ENCODE results near the gene ADAMTS17.

ADAMTS17 gene

DNA sequence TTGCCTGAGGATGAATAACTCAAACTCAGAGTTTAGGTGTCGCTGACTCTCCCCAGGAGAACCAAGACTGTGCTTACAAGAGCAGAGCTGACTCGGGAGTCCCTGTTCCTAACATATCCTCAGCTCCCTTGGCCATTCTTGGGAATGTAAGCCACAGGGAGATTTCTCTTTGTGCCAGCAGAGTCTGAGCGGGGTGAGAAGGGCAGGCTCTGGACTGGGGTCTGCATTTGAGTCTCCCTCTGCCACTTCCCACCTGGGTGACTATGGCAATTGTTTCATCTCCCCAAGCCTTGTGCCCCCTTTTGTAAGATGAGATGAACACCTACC is 126.0 kb downstream of the ADAMTS17 start:
- Histone ChIP-seq H3K9ac (ENCODE audit: low read length) (no peak overlapping the region), H3K27ac (ENCODE audit: low read depth, low read length) (no peak overlapping the region), H3K27me3 (ENCODE audit: control insufficient read depth, insufficient read depth, low read length) (no peaks in the 10 kb centered on the region), H3K9me3 (ENCODE audit: control insufficient read depth, insufficient read depth, low read depth, low read length) (no peaks in the 10 kb centered on the region), H3K4me3 (ENCODE audit: low read depth, low read length) (no peak overlapping the region), H3K36me3 (ENCODE audit: control insufficient read depth, insufficient read depth, low read length) (no peaks in the 10 kb centered on the region), H3K4me1 (ENCODE audit: control insufficient read depth, insufficient read depth, low read length) (peaks cover 8% of the 10 kb centered on the region)

DNA sequence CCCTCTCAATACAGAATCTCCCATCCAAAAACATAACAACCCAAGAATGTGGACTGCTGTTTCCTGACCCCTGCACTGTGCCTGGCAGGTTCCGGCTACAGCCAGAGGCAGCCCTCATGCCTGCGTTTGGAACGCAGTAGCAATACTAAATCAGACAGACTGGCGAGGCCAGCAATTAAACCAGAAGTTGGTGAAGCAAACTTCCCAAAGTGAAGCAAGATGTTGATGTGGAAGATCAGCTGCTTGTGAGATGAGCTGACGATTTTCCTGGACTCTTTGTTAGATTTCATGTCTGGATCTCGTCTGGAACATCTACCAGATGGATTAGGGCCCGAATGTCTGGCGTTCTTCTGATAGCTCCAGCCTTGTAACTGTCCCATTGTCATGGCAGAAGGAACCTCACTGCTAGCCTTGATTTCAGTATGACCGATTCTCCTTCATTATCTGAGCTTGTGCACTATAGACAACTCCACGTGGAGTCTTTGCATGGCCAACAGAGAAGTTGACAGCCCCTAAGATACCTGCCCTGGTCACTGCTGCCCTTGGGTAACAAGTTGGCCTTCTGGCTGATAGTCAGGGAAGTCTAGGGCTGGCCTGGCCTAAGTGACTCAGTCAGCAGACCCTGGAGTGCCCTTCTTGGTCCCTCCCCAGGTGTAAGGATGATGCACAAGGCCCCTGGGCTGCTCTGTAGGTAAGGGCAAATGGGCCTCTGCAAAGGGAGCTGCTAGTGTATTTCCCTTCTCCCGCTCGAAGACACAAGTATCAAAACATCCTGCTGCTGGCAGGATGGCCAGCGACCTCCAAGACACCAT is 126.5 kb downstream of the ADAMTS17 start:
- Histone ChIP-seq H3K4me3 (ENCODE audit: low read depth, low read length) (no peak overlapping the region), H3K27me3 (ENCODE audit: control insufficient read depth, insufficient read depth, low read length) (no peaks in the 10 kb centered on the region), H3K36me3 (ENCODE audit: control insufficient read depth, insufficient read depth, low read length) (no peaks in the 10 kb centered on the region), H3K27ac (ENCODE audit: low read depth, low read length) (no peak overlapping the region), H3K4me1 (ENCODE audit: control insufficient read depth, insufficient read depth, low read length) (peaks cover 8% of the 10 kb centered on the region), H3K9me3 (ENCODE audit: control insufficient read depth, insufficient read depth, low read depth, low read length) (no peaks in the 10 kb centered on the region), H3K9ac (ENCODE audit: low read length) (no peak overlapping the region)

DNA sequence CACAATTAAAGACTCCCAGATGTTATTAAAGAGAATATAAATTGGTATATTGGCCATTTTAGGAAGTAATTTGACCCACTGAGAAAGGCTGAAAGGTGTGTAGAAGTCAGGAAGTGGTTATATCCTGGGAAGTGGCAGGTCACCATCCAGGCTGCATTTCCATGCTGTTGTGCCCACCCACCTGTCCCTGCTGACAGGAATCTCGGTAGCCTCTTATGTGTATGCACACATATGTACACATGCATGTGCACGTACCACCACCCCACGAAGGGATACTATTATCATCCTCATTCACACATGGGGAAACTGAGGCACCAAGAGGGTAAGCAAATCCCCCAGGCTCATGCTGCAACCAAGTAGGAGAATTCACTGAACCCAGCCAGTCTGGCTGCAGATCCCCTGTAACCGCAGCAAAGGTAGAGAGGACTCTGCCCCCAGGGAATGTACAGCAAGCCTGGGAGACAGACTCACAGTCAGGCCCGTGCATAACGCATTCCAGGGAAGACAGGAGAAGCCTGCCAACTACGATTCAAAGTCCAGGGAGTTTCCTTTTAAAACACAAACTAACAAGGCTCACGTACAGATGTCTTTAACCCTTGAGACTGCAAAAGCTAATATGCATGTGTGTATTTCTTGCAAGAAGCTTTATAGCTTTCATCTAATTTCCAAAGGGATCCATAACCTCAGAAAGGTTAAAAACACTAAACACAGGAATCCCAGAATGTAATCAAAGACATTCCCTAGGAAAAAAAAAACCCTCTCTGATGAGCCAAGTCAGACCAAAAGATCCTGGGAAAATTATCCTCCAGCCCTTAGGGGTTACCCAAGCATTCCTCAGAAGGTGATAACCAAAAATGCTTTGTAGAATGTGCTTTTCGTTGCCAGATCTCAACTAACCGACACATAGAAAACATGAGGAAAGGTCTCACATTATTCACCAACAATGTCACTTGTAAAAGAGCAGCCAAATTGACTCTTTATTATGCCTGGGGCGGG is 129.6 kb downstream of the ADAMTS17 start:
- Histone ChIP-seq H3K27ac (ENCODE audit: low read depth, low read length) (no peak overlapping the region), H3K4me1 (ENCODE audit: control insufficient read depth, insufficient read depth, low read length) (peaks cover 10% of the 10 kb centered on the region), H3K27me3 (ENCODE audit: control insufficient read depth, insufficient read depth, low read length) (no peaks in the 10 kb centered on the region), H3K9me3 (ENCODE audit: control insufficient read depth, insufficient read depth, low read depth, low read length) (no peaks in the 10 kb centered on the region), H3K4me3 (ENCODE audit: low read depth, low read length) (no peak overlapping the region), H3K36me3 (ENCODE audit: control insufficient read depth, insufficient read depth, low read length) (no peaks in the 10 kb centered on the region), H3K9ac (ENCODE audit: low read length) (no peak overlapping the region)

DNA sequence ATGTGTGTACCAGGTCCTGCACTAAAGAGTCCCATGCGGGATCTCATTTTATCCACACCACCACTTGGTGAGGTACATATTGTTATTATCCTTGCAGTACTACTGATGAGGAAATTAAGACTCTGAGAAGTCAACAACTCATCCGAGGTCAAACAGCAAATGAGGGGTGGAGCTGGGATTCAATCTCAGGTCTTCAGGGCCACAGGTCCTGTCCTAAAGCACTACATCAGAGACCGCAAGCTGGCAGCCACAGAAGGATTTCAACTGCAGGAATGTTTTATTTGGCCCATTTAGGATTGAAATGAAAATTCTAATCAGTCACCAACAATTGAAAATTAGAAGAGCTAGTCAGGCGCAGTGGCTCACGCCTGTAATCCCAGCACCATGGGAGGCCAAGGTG is 131.4 kb downstream of the ADAMTS17 start:
- peaks cover 15% of the 10 kb centered on the region for H3K4me1 ChIP-seq (ENCODE audit: control insufficient read depth, insufficient read depth, low read length)
- no peaks in the 10 kb centered on the region for H3K27me3 ChIP-seq (ENCODE audit: control insufficient read depth, insufficient read depth, low read length)
- no peak overlapping the region for H3K27ac ChIP-seq (ENCODE audit: low read depth, low read length)
- no peak overlapping the region for H3K4me3 ChIP-seq (ENCODE audit: low read depth, low read length)
- no peak overlapping the region for H3K9ac ChIP-seq (ENCODE audit: low read length)
- H3K36me3 ChIP-seq (ENCODE audit: control insufficient read depth, insufficient read depth, low read length) = no peaks in the 10 kb centered on the region
- no peaks in the 10 kb centered on the region for H3K9me3 ChIP-seq (ENCODE audit: control insufficient read depth, insufficient read depth, low read depth, low read length)

DNA sequence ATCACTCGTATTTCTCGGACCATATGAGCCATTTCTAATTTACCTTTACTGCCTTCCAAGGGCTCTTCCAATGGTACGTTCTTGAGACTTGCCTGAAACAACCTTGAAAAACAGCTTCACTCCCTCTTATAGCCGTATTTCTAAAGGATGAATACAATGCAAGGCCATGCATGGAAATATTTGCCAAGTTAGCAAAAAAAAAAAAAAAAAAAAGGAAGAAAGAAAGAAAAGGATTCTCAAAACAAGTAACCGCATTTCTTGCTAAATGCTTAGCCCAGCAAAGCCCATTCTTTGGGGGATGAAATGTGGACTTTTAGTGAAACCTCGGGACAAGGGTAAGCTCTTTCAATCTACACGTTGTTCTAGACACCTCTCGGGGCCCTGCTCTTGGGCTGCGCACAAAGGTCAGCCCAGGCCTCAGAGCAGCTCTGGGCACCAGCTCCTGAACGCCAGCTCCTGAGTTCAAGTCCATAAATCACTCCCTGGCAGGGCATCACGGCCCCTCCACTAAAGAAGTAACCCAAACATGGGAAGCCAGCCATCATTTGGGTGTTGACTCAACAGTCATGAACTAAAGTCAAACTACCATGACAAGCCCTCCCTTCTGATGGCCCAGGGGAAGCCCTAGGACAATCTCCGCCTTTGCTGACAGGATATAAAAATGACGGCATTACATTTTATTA is 132.7 kb downstream of the ADAMTS17 start:
- no peaks in the 10 kb centered on the region for H3K27me3 ChIP-seq (ENCODE audit: control insufficient read depth, insufficient read depth, low read length)
- no peak overlapping the region for H3K4me3 ChIP-seq (ENCODE audit: low read depth, low read length)
- no peaks in the 10 kb centered on the region for H3K36me3 ChIP-seq (ENCODE audit: control insufficient read depth, insufficient read depth, low read length)
- H3K9ac ChIP-seq (ENCODE audit: low read length) = no peak overlapping the region
- no peaks in the 10 kb centered on the region for H3K9me3 ChIP-seq (ENCODE audit: control insufficient read depth, insufficient read depth, low read depth, low read length)
- H3K27ac ChIP-seq (ENCODE audit: low read depth, low read length) = no peak overlapping the region
- peaks cover 15% of the 10 kb centered on the region for H3K4me1 ChIP-seq (ENCODE audit: control insufficient read depth, insufficient read depth, low read length)

DNA sequence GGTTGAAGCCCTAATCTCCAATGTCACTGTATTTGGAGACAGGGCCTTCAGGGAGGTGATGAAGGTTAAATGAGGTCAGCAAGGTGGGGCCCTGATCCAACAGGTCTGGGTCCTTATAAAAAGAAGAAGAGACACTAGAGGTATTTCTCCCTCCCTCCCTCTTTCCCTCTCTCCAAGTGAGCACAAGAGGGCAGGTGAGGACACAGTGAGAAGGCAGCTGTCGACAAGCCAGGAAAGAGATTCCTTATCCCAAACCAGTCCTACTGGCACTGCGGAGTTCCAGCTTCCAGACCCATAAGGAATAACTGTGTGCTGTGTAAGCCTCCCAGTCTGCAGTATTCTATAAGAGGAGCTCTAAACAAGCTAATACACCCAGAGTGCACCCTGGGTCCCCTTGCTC is 134.7 kb downstream of the ADAMTS17 start:
- H3K36me3 ChIP-seq (ENCODE audit: control insufficient read depth, insufficient read depth, low read length) = no peaks in the 10 kb centered on the region
- no peak overlapping the region for H3K27ac ChIP-seq (ENCODE audit: low read depth, low read length)
- H3K4me3 ChIP-seq (ENCODE audit: low read depth, low read length) = no peak overlapping the region
- no peaks in the 10 kb centered on the region for H3K27me3 ChIP-seq (ENCODE audit: control insufficient read depth, insufficient read depth, low read length)
- H3K4me1 ChIP-seq (ENCODE audit: control insufficient read depth, insufficient read depth, low read length) = peaks cover 9% of the 10 kb centered on the region
- no peaks in the 10 kb centered on the region for H3K9me3 ChIP-seq (ENCODE audit: control insufficient read depth, insufficient read depth, low read depth, low read length)
- no peak overlapping the region for H3K9ac ChIP-seq (ENCODE audit: low read length)

DNA sequence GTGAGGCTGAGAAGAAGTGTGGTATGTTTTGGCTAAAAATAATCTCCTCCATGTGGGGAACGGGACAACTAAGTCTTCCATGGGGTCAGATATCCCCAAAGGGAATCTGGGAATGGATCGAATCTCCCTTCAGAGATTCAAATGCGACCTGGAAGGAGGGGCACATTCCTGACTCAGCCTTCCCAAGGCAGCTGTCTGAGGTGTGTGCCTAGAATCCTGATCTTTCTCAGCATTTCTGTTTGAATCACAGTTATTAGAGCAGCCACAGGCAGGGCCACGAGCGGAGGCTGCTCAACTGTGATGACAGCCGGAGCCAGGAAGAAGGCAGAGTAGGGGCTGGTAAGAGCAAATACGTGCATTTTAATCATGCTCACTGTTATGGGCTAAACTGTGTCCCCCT is 135.1 kb downstream of the ADAMTS17 start:
- no peak overlapping the region for H3K4me3 ChIP-seq (ENCODE audit: low read depth, low read length)
- no peaks in the 10 kb centered on the region for H3K9me3 ChIP-seq (ENCODE audit: control insufficient read depth, insufficient read depth, low read depth, low read length)
- H3K4me1 ChIP-seq (ENCODE audit: control insufficient read depth, insufficient read depth, low read length) = peaks cover 6% of the 10 kb centered on the region
- no peaks in the 10 kb centered on the region for H3K27me3 ChIP-seq (ENCODE audit: control insufficient read depth, insufficient read depth, low read length)
- H3K9ac ChIP-seq (ENCODE audit: low read length) = no peak overlapping the region
- H3K27ac ChIP-seq (ENCODE audit: low read depth, low read length) = no peak overlapping the region
- H3K36me3 ChIP-seq (ENCODE audit: control insufficient read depth, insufficient read depth, low read length) = no peaks in the 10 kb centered on the region

DNA sequence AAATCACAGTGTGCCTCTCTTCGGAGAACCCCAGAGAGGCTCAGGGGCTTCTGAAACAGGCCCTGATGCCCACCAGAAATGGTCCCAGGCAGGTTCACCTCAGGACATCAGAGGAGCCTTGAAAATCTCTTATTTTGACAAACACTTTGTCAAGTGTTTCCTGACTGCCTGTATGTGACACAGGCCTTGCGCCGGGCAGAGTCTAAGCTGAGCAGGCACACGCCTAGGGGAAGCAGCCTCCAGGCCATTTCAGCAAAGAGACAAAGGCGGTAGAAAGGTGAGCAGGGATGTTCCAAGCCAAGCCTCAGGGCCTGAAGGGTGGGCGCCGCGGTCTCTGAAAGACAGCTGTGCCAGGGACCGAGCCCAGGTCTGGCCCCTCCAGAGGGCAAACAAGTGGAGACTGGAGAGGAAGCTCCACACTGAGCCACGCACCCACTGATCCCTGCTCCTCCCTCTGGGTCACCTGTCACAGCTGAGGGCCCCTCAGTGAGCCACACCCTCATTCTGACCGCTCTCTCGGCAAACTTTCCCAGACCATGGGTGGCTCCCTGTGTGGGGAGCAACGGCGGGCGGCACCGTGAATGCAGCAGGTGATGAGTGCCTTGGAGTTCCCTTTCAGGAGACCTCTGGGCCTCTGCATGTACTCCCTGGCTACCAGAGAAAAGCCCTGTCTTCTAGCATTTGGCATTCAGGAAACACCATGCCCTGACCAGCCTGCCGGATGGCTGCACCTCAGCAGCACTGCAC is 136.1 kb downstream of the ADAMTS17 start:
- no peak overlapping the region for H3K27ac ChIP-seq (ENCODE audit: low read depth, low read length)
- H3K9ac ChIP-seq (ENCODE audit: low read length) = no peak overlapping the region
- peaks cover 6% of the 10 kb centered on the region for H3K4me1 ChIP-seq (ENCODE audit: control insufficient read depth, insufficient read depth, low read length)
- H3K9me3 ChIP-seq (ENCODE audit: control insufficient read depth, insufficient read depth, low read depth, low read length) = no peaks in the 10 kb centered on the region
- no peaks in the 10 kb centered on the region for H3K36me3 ChIP-seq (ENCODE audit: control insufficient read depth, insufficient read depth, low read length)
- no peaks in the 10 kb centered on the region for H3K27me3 ChIP-seq (ENCODE audit: control insufficient read depth, insufficient read depth, low read length)
- no peak overlapping the region for H3K4me3 ChIP-seq (ENCODE audit: low read depth, low read length)

DNA sequence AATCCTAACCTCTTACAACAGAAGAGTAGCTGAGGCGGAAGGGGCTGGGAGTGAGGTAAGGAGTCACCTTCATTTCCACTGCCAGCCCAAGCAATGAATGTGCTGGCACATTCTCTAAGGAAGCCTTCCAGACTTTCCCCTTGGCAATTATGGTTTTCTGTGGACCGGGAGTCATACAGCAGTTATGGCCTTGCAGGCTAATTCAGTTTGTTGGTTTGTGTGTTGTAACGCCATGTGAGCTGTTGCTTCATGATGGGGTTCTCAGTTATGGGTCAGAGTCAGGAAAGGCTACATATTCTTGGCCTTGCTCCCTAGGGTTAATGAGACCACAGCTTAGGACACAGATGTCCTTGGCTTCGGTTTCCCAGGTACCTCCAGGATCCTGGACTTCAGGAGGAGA is 137.0 kb downstream of the ADAMTS17 start:
- Histone ChIP-seq H3K4me3 (ENCODE audit: low read depth, low read length) (no peak overlapping the region), H3K9me3 (ENCODE audit: control insufficient read depth, insufficient read depth, low read depth, low read length) (no peaks in the 10 kb centered on the region), H3K9ac (ENCODE audit: low read length) (no peak overlapping the region), H3K27me3 (ENCODE audit: control insufficient read depth, insufficient read depth, low read length) (no peaks in the 10 kb centered on the region), H3K27ac (ENCODE audit: low read depth, low read length) (no peak overlapping the region), H3K4me1 (ENCODE audit: control insufficient read depth, insufficient read depth, low read length) (peaks cover 6% of the 10 kb centered on the region), H3K36me3 (ENCODE audit: control insufficient read depth, insufficient read depth, low read length) (no peaks in the 10 kb centered on the region)

DNA sequence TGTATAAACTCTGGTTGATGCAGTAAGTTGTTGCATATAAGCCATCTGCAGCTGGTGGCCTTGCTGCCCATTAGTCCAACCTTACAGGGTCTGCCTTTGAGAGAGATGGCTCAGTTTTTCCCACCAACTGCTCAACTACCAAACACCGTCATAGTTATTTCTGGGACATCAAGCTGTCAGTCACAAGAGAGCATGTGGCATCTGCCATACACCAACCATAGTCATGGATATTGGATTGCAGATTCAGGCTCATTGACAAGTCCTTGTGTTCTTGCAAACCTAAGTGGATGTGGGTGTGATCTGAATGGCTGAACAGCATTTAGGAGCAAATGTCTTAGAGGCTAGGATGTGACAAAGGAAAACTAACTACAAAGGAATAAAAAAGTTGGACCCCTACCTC is 137.6 kb downstream of the ADAMTS17 start:
- Histone ChIP-seq H3K27me3 (ENCODE audit: control insufficient read depth, insufficient read depth, low read length) (no peaks in the 10 kb centered on the region), H3K9me3 (ENCODE audit: control insufficient read depth, insufficient read depth, low read depth, low read length) (no peaks in the 10 kb centered on the region), H3K36me3 (ENCODE audit: control insufficient read depth, insufficient read depth, low read length) (no peaks in the 10 kb centered on the region), H3K4me1 (ENCODE audit: control insufficient read depth, insufficient read depth, low read length) (peaks cover 6% of the 10 kb centered on the region), H3K9ac (ENCODE audit: low read length) (no peak overlapping the region), H3K27ac (ENCODE audit: low read depth, low read length) (no peak overlapping the region), H3K4me3 (ENCODE audit: low read depth, low read length) (no peak overlapping the region)

Data from HUES6 (cell line).